GM21825 (cell line): ENCODE measurements around the gene RUBCNL.

Source experiments
- ATAC-seq: cut with Tn5 transposase; IDR thresholded peaks from one replicate; pipeline ENCODE4 v1.9.1; 2021; ENCODE audit warnings: mild to moderate bottlenecking, moderate library complexity; ENCODE audit not compliant: unreplicated experiment

RUBCNL gene

GRCh38 chr13:46313024-46313423 is 74.0 kb downstream of the RUBCNL start:
- ATAC-seq: no peak

DNA sequence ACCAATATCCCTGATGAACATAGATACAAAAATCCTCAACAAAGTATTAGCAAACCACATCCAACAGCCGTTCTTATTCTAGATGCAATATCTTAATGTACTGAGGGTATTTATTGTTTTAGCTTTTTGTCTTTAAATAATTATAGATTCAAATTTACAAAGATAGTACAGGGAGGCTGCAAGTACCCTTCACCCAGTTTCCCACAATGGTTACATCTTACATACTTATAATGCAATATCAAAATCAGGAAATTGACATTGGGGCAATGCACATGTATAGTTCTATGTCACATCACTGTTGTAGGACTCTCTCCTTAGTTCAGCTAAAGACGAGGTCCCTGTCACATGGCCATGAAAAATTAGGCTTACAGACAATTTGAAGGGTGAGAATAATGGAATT is 75.8 kb downstream of the RUBCNL start:
- no peak for ATAC-seq

- ATAC-seq: no peak
Observed at GRCh38 chr13:46310066-46310465, 77.0 kb downstream of the RUBCNL start.

DNA sequence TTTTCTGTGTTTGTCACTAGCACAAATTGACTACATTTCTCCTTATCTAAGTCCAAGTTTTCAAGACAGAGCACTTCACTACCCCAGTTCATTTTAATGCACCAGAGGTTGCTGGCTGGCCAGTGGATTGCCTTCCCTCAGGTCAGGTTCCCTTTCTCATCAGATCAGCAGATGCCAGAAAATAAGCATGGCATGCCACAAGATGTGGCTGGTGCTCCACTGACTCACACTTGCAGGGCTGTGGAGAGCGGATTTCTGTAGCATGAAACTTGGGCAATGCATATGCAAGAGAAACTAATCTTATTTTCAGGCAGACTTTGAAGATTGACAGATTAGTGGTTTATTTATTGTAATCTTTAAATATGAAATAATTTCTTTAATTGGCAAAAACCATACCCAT is 79.5 kb downstream of the RUBCNL start:
- no peak for ATAC-seq

DNA sequence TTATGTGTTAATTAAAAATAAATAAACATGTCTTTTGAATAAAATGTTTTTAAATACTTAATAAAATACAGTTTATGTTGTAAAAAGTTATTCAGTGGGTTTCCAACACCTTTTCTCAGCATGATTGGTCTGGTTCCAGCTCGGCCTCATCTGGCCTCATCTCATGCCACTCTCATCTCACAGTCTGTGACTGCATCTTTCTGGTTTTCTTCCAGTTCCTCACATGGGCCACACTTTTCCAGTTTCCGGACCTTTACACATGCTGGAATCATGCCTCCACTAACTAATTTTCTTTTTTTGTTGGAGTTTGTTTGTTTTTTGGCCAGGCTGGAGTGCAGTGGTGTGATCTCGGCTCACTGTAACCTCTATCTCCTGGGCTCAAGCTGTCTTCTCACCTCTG is 82.5 kb downstream of the RUBCNL start:
- no peak for ATAC-seq

DNA sequence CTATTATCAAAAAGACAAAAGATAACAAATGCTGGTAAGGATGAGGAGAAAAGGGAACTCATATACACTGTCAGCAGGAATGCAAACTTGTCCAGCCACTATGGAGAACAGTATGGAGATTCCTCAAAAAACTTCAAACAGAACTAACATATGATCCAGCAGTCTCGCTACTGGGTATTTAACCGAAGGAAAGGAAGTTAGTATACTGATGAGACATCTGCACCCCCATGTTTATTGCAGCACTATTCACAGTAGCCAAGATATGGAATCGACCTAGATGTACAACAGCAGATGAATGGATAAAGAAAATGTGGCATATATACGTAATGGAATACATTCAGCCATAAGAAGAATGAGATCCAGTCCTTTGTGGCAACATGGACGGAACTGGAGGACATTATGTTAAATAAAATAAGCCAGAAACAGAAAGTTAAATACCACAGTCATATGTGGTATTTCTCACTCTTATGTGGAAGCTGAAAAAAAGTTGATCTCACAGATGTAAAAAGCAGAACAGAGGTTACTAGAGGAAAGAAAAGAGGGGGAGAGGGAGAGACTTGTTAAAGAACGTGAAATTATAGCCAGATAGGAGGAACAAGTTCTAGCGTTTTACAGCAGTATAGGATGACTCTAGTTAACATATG is 83.2 kb downstream of the RUBCNL start:
- ATAC-seq: no peak

- no peak for ATAC-seq
Observed at GRCh38 chr13:46297361-46297811, 89.7 kb downstream of the RUBCNL start.

GRCh38 chr13:46296921-46297320 is 90.1 kb downstream of the RUBCNL start:
- ATAC-seq: no peak

GRCh38 chr13:46296115-46296822 is 90.8 kb downstream of the RUBCNL start:
- ATAC-seq: peak; percentile 38

DNA sequence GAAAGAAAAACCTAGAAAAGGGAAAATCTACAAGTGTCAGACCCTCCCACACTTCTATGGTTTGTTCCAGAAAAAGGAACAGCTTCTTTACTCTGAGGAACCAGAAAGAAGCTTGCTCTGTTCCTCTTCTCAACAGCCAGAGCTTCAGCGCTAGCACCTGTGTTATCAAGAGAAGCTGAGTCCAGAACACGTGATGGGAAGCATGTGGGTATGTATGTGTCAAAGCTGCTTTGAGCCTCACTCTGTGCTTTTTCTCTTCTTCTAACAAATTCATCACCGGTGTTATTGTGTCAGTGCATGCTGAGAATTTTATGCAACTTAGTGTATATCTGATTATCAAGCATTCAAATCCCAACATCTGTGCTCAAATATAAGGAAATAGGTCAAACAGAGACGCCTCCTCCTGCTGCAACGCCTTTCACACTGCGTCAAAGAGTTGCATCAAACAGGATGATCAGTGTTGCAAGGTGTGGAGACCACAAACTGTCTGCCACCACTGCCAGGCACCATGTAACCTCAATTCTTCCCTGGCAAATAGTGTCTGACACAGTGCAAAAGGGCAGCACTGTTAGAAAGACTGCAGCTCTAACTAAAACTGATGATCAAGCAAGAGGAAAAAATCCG is 91.4 kb downstream of the RUBCNL start:
- peak; percentile 71 for ATAC-seq

DNA sequence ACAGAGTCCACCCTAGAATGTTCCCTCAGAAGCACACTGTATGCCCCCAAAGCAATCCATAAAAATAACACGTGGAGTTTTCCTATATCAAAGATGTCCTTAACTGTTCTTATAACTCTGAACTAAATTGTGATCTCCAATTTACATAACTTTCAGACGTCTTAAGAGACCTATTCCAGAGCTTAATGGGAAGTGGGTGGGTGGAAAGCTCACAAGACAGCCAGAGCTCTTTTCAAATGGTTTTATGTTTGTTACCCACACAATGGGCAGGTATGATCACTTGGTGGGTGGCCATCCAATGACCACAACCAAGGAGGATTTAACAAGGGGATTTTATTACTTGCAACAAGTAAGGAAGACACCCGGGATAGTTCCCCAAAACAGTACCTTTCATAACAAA is 93.6 kb downstream of the RUBCNL start:
- no peak for ATAC-seq
